ENCODE data around the gene FAM163B.

GRCh38 chr9:133597316-133597957 is 11.8 kb downstream of the FAM163B start:
- TF ChIP-seq, protein P1, sequence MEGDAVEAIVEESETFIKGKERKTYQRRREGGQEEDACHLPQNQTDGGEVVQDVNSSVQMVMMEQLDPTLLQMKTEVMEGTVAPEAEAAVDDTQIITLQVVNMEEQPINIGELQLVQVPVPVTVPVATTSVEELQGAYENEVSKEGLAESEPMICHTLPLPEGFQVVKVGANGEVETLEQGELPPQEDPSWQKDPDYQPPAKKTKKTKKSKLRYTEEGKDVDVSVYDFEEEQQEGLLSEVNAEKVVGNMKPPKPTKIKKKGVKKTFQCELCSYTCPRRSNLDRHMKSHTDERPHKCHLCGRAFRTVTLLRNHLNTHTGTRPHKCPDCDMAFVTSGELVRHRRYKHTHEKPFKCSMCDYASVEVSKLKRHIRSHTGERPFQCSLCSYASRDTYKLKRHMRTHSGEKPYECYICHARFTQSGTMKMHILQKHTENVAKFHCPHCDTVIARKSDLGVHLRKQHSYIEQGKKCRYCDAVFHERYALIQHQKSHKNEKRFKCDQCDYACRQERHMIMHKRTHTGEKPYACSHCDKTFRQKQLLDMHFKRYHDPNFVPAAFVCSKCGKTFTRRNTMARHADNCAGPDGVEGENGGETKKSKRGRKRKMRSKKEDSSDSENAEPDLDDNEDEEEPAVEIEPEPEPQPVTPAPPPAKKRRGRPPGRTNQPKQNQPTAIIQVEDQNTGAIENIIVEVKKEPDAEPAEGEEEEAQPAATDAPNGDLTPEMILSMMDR (IDR thresholded peaks at IDR 0.05), result no peak
- no peak for TF ChIP-seq EZH2 (IDR thresholded peaks at IDR 0.05; ENCODE audit: borderline replicate concordance, insufficient read depth, low read depth, low read length, poor library complexity, severe bottlenecking)
